Activated T-cell treated with anti-CD3 and anti-CD28 coated beads, Interleukin-2, amount 50 U/mL, for 4 hours (primary cell): ENCODE measurements around the gene MAP3K19. TPM values are rescaled to one million over a fixed set of nuclear protein-coding genes. Genes with fewer than 3 reads are reported as not detected.
"Not testable (repeated sequence)": the region's sequence is repeated elsewhere in the genome, so short reads cannot be mapped to it uniquely, and the experiment has no call there.

Source experiments
- ATAC-seq, 2 donors: fragments of 200-7000 bp; cut with Tn5 transposase; one replicate each; pipeline ENCODE4 v1.10.0; 2021
- DNase-seq: peaks from one replicate; pipeline ENCODE4 v3.0.0-alpha.2; 2020
- H3K27me3 Mint-ChIP-seq: one replicate; pipeline ENCODE4 v1.8.0; 2021; ENCODE audit warnings: low read depth, mixed read lengths
- H3K36me3 Mint-ChIP-seq: one replicate; pipeline ENCODE4 v1.8.0; 2022; ENCODE audit warnings: mixed read lengths; ENCODE audit not compliant: insufficient read depth
- H3K4me1 Mint-ChIP-seq: one replicate; pipeline ENCODE4 v1.8.0; 2021; ENCODE audit warnings: low read depth, mixed read lengths
- H3K4me3 Mint-ChIP-seq: one replicate; pipeline ENCODE4 v1.8.0; 2021; ENCODE audit warnings: mild to moderate bottlenecking, moderate library complexity, mixed read lengths
- H3K9me3 Mint-ChIP-seq: one replicate; pipeline ENCODE4 v1.8.0; 2021; ENCODE audit warnings: mixed read lengths
- total RNA-seq, 3 donors: library from RNA; stranded (reverse); gene quantifications; one replicate each; pipeline ENCODE4 v1.2.1, GENCODE V29; 2021

The MAP3K19 gene
- total RNA-seq, 3 donors from 2014 or later = not detected

GRCh38 chr2:134982603-134983002, 64.6 kb downstream of the MAP3K19 start:
- ATAC-seq (no peak), DNase-seq (no peak)
- Mint-ChIP-seq H3K27me3 (peaks cover 5% of the 10 kb centered on the region), H3K36me3 (no peaks in the 10 kb centered on the region), H3K4me1 (no peaks in the 10 kb centered on the region), H3K4me3 (no peak overlapping the region), H3K9me3 (peaks cover 6% of the 10 kb centered on the region)

GRCh38 chr2:134980639-134981038, 66.6 kb downstream of the MAP3K19 start:
- H3K27me3 Mint-ChIP-seq = peaks cover 5% of the 10 kb centered on the region
- H3K4me1 Mint-ChIP-seq = no peaks in the 10 kb centered on the region
- no peak overlapping the region for H3K4me3 Mint-ChIP-seq
- H3K9me3 Mint-ChIP-seq = peaks cover 6% of the 10 kb centered on the region
- DNase-seq (no peak), ATAC-seq (no peak)
- no peaks in the 10 kb centered on the region for H3K36me3 Mint-ChIP-seq

- Mint-ChIP-seq H3K9me3 (peaks cover 13% of the 10 kb centered on the region), H3K4me3 (no peak overlapping the region), H3K4me1 (no peaks in the 10 kb centered on the region), H3K27me3 (peaks cover 5% of the 10 kb centered on the region), H3K36me3 (no peaks in the 10 kb centered on the region)
- DNase-seq = no peak
- ATAC-seq = no peak
Observed at GRCh38 chr2:134979221-134979620, 68.0 kb downstream of the MAP3K19 start.

- not testable (repeated sequence) for H3K27me3 Mint-ChIP-seq, H3K36me3 Mint-ChIP-seq, H3K4me3 Mint-ChIP-seq, ATAC-seq, DNase-seq, H3K4me1 Mint-ChIP-seq
- H3K9me3 Mint-ChIP-seq = peaks cover 21% of the 10 kb centered on the region
Observed at GRCh38 chr2:134977104-134977503, 70.1 kb downstream of the MAP3K19 start.

- ATAC-seq (no peak), DNase-seq (no peak)
- Mint-ChIP-seq H3K36me3 (peaks cover 5% of the 10 kb centered on the region), H3K4me3 (no peak overlapping the region), H3K4me1 (peaks cover 2% of the 10 kb centered on the region), H3K9me3 (peaks cover 26% of the 10 kb centered on the region), H3K27me3 (peaks cover 7% of the 10 kb centered on the region)
Observed at GRCh38 chr2:134976074-134976702, 71.1 kb downstream of the MAP3K19 start.

GRCh38 chr2:134975281-134976009, 71.8 kb downstream of the MAP3K19 start:
- DNase-seq = no peak
- Mint-ChIP-seq H3K9me3 (peaks cover 31% of the 10 kb centered on the region), H3K4me3 (no peak overlapping the region), H3K36me3 (peaks cover 5% of the 10 kb centered on the region), H3K27me3 (peaks cover 7% of the 10 kb centered on the region), H3K4me1 (peaks cover 2% of the 10 kb centered on the region)
- ATAC-seq = no peak

GRCh38 chr2:134973241-134974138, 73.8 kb downstream of the MAP3K19 start:
- H3K36me3 Mint-ChIP-seq = peaks cover 5% of the 10 kb centered on the region
- peaks cover 34% of the 10 kb centered on the region for H3K9me3 Mint-ChIP-seq
- H3K4me1 Mint-ChIP-seq = peaks cover 2% of the 10 kb centered on the region
- DNase-seq = no peak
- ATAC-seq = peak in 1 of 2 donors; percentile 56
- H3K4me3 Mint-ChIP-seq = no peak overlapping the region
- peaks cover 4% of the 10 kb centered on the region for H3K27me3 Mint-ChIP-seq

GRCh38 chr2:134967166-134967565, 80.1 kb downstream of the MAP3K19 start:
- not testable (repeated sequence) for H3K4me3 Mint-ChIP-seq, ATAC-seq, H3K27me3 Mint-ChIP-seq, H3K36me3 Mint-ChIP-seq, DNase-seq, H3K4me1 Mint-ChIP-seq
- peaks cover 13% of the 10 kb centered on the region for H3K9me3 Mint-ChIP-seq

GRCh38 chr2:134957477-134957876, 89.8 kb downstream of the MAP3K19 start:
- Mint-ChIP-seq H3K4me3 (no peak overlapping the region), H3K4me1 (no peaks in the 10 kb centered on the region), H3K27me3 (no peaks in the 10 kb centered on the region), H3K9me3 (no peaks in the 10 kb centered on the region), H3K36me3 (peaks cover 21% of the 10 kb centered on the region)
- DNase-seq = no peak
- no peak for ATAC-seq

GRCh38 chr2:134955744-134956143, 91.5 kb downstream of the MAP3K19 start:
- Mint-ChIP-seq H3K4me1 (no peaks in the 10 kb centered on the region), H3K36me3 (peaks cover 27% of the 10 kb centered on the region), H3K27me3 (no peaks in the 10 kb centered on the region), H3K4me3 (no peak overlapping the region), H3K9me3 (no peaks in the 10 kb centered on the region)
- ATAC-seq (no peak), DNase-seq (no peak)

GRCh38 chr2:134954065-134954464, 93.2 kb downstream of the MAP3K19 start:
- peaks cover 11% of the 10 kb centered on the region for H3K4me1 Mint-ChIP-seq
- H3K27me3 Mint-ChIP-seq = no peaks in the 10 kb centered on the region
- peaks cover 35% of the 10 kb centered on the region for H3K36me3 Mint-ChIP-seq
- no peak for DNase-seq
- no peaks in the 10 kb centered on the region for H3K9me3 Mint-ChIP-seq
- no peak overlapping the region for H3K4me3 Mint-ChIP-seq
- ATAC-seq = no peak

GRCh38 chr2:134952608-134953007, 94.6 kb downstream of the MAP3K19 start:
- no peaks in the 10 kb centered on the region for H3K27me3 Mint-ChIP-seq
- no peak for DNase-seq
- no peak overlapping the region for H3K4me3 Mint-ChIP-seq
- no peaks in the 10 kb centered on the region for H3K9me3 Mint-ChIP-seq
- H3K36me3 Mint-ChIP-seq = peaks cover 38% of the 10 kb centered on the region
- no peak for ATAC-seq
- peaks cover 18% of the 10 kb centered on the region for H3K4me1 Mint-ChIP-seq

- Mint-ChIP-seq H3K4me1 (peaks cover 19% of the 10 kb centered on the region), H3K36me3 (peaks cover 42% of the 10 kb centered on the region), H3K9me3 (no peaks in the 10 kb centered on the region), H3K27me3 (no peaks in the 10 kb centered on the region), H3K4me3 (no peak overlapping the region)
- no peak for DNase-seq
- no peak for ATAC-seq
Observed at GRCh38 chr2:134950886-134951285, 96.4 kb downstream of the MAP3K19 start.

GRCh38 chr2:134949981-134950708, 97.1 kb downstream of the MAP3K19 start:
- peak in 1 of 2 donors; percentile 32 for ATAC-seq
- H3K4me1 Mint-ChIP-seq = peaks cover 21% of the 10 kb centered on the region
- H3K27me3 Mint-ChIP-seq = no peaks in the 10 kb centered on the region
- DNase-seq = no peak
- no peak overlapping the region for H3K4me3 Mint-ChIP-seq
- H3K36me3 Mint-ChIP-seq = peaks cover 49% of the 10 kb centered on the region
- H3K9me3 Mint-ChIP-seq = no peaks in the 10 kb centered on the region
